Activated CD4-positive, alpha-beta T cell treated with anti-CD3 and anti-CD28 coated beads, Interleukin-10, Interleukin-2, amounts not matched to agents 100 ng/mL and 50 ng/mL, durations not matched to agents 16 hours and 8 hours (primary cell): ENCODE measurements around the gene TPCN2.
"Not testable (repeated sequence)": the region's sequence is repeated elsewhere in the genome, so short reads cannot be mapped to it uniquely, and the experiment has no call there.

Source experiments
- DNase-seq: peaks from one replicate; pipeline ENCODE4 v3.0.0-alpha.2; 2020

The TPCN2 gene

GRCh38 chr11:69048694-69049489 lies at the start of gene TPCN2:
TPCN2 (plus strand) TSS chr11:69048932; CDS start chr11:69048998, 66 bp downstream.
- peak; percentile 96 for DNase-seq

DNA sequence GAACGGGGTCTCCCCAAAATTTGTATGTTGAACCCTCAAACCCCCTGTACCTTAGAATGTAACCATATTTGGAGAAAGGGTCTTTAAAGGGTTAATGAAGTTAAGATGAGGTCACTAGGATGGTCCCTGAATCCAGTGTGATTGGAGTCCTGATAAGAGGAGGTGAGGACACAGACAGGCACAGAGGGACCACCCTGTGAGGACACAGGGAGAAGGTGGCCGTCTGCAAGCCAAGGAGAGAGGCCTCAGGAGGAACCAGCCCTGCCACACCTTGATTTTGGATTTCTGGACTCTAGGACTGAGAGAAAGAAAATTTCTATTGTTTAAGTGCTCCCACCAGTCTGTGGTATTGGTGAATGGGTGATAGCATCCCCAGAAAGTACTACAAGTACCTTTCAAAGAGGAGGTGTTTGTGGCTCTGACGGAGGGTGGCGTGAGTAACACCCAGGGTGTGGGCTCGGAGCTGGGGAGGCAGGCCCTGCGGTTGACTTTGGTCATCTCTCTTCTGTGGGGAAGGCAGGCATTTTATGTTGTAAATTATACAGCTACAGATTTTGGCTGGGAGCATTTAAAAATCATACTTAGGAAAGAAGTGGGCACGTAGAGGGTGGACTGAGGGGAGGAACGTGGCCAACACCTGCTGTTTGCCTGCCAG lies 49.5 kb upstream of the TPCN2 start:
- DNase-seq: no peak

DNA sequence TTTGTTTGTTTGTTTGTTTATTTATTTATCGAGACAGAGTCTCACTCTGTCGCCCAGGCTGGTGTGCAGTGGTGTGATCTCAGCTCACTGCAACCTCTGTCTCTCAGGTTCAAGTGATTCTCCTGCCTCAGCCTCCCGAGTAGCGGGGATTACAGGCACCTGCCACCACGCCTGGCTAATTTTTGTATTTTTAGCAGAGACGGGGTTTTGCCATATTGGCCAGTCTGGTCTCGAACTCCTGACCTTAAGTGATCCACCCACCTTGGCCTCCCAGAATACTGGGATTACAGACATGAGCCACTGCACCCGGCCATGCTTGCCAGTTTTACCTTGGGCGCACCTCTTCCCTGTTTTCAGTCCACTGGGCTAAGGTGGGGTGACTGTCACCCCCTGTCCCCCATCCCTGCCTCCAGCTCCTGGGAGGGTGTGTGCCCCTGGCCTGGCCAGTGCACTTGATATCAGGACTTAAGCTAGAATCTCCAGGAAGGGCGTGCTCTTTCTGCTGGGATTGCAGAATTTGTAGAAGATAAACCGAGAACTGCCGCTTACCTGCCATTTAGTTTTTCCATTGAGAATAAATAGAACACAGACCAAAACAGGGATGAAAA lies 48.9 kb upstream of the TPCN2 start:
- not testable (repeated sequence) for DNase-seq

DNA sequence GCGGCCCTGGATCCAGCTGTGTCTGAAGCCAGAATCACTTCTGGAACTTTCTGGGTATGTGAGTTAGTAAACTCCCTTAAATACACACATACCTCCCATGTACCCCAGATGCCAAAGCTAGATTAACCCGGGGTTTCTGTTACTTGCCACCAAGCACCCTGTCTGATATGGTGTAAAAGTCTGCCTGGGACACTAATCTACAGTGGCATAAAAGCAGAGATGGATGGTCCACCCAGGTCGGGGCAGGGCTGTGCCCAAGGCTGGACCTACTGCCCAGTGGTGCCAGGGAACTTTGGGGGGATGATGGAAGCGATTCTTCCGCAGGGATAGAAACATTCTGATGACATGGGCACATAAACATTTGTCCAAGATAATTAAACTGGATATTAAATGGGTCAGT lies 48.3 kb upstream of the TPCN2 start:
- no peak for DNase-seq

DNA sequence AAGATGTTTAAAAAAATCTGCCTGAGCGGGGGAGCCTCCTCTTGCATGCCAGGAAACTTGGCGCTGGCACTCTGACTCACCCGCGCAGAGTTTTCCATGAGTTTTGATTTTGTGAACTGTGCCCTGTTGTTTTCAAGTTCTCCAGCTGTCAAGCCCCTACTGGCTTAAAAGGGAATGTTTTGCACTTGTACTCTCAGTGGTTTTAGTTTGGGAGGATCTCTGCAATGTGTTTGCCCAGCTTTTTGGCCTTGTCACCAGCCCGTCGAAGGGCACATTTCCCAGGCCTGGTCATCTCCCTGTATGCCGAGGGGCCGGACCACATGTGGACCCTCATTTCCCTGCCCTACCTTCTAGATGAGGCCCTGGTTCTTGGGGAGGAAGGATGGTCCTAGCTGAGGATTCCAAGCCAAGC lies 47.9 kb upstream of the TPCN2 start:
- no peak for DNase-seq

DNA sequence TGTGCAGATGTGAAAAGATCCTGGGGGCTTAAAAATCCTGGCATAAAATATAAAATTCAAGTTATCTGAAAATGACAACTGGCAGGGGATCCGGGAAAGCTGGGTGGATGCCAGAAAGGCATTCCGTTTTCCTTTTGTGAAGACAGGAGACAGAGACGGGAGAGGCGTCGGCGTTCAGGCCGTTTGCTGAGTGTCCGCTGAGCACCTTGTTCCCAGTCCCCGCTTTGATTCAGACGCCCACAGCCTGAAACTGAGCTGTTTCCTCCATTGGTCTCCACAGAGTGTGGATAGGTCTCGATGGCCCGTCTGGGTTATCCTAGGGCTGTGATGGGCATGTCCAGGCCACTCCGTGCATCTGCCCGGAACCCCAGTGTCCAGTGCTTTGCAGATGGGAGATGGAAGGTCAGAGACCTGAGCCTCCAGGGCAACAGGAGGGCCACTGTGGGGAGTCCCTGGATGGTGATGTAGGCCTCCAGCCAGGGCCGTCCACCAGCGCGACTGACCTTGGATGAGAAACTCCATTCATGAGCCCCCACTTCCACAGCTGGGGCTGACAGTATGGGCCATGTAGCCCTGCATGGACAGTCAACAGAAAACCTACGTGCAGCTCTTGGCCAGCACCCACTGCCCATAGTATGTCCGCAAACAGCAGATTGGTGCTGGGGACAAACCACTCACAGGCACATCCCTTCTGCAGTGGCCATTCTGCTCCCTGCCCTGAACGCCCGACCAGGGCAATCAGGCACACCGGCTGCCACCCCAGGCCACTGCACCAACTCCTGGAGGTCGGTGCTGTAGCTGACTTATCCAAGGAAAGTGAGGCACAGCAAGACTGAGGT lies 47.3 kb upstream of the TPCN2 start:
- DNase-seq: no peak

- no peak for DNase-seq
Measured at GRCh38 chr11:69002110-69002569, 46.6 kb upstream of the TPCN2 start.

DNA sequence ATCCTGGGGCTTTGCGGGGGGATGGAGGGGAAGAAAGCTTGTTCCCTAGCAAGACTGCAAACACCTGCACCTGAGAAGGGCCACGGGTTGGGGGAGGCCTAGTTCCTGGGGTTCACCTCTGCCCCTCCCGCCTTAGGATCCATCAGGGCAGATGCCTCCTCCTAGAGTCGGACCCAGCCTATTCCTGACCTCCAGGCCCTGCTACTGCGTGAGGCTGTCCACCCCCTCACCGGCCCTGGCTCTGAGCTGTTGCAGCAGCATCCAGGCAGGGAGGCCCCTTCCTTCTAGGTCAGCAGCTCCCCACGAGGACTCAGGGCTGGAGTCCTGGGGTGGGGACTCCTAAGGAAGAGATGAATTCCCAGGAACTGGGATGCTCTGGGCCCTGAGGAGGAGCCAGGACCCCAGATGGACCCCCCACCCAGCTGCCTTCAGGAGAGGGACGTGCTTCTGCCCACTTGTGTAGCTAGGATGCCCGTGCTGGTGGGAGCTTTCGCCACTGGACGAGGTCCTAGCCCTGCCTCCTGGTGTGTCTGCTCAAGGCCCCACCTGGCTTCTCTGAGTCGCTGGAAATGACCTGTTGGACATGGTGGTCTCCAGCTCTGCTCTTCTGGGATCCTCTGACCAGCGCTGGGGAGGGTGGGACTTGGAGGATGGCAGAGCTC lies 46.0 kb upstream of the TPCN2 start:
- DNase-seq: no peak

- DNase-seq: no peak
Measured at GRCh38 chr11:69003301-69003865, 45.3 kb upstream of the TPCN2 start.

DNA sequence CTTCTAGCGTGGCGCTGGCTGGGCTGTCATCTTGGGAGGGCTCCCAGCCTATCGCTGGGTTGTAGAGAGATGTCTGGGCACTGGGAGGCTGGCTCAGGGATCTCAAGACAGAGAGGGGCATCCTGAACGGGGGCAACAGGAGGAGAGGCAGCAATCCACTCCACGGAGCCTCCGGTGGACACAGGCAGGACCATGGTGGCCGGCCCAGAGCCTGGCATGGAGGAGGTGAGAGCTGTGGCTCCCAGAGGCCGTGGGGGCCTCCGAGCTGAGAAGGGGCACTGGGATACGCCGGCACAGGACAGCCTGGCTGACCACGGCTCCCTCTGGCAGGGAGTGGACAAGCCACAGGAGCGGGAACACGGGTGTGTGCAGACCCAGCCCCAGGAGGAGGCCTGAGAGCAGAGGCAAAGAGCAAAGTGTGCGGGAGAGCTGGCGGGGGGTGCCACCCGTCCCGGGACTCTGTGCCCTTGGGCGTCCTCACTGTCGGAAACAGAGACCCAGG lies 44.8 kb upstream of the TPCN2 start:
- no peak for DNase-seq

GRCh38 chr11:69004411-69005182 lies 44.1 kb upstream of the TPCN2 start:
- DNase-seq: no peak

GRCh38 chr11:69005183-69005630 lies 43.5 kb upstream of the TPCN2 start:
- DNase-seq: no peak

DNA sequence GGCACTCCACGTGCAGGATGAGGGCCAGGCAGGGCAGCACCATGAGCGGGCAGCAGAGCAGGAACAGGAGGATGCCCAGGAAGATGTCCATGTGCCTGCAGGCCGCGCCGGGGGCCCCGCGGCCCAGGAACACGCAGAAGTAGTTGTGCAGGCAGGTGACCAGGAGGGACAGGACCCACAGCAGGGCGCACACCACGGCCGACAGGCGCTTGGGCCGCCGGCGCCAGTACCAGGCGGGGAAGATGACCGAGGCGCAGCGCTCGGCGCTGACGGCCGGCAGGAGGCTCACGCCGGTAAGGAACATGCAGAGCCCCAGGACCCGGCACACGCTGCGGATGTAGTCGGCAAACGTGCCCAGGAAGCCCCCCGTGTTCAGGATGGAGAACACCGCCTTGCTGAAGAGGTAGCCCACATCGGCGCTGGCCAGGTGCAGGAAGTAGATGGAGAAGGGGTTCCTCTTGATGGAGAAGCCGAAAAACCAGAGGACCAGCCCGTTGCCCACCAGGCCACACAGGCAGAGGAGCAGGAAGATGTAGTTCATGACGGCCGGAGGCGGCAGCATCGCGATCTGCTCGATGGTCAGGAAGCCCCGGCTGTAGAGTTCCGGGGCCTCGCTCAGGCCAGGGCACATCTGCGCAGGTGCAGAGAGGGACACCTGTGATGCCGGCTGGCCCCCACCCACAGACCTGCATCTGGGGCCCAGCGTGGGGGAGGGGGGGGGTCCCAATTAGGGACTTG lies 42.9 kb upstream of the TPCN2 start:
- DNase-seq: no peak

DNA sequence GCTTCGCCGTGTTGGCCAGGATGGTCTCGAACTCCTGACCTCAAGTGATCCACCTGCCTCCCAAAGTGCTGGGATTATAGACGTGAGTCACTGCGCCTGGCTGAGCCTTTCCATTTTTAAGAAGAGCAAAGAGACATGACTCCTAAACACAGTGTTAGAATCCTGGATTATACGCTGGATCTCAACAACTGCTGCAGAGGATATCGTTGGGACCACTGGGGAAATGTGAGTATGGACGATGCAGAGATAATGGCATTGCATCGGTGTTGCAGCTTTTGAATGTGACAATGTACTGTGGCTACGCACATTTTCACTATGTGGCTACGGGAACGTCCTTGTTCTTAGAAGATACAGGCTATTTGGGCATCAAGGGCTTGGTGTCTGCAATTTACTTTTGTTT lies 41.9 kb upstream of the TPCN2 start:
- DNase-seq: no peak

DNA sequence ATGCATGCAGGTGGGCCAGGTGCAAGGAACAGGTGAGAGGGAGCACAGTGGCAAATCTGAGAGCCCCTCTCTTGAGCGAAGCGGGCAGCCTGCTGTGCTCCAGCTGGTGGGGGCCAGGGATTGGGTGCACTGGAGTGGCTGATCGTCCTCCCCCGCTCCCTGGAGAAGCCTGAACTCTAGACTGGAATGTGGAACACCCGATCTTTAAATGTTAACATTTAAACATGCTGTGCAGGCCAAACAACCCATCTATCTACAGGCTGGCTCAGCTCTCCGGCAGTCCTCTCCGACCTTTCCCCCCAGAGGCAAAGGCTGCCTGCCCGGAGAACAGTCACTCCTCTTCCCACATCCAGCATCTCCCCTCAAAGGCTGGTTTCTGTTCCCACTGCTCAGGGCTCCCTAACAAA lies 40.8 kb upstream of the TPCN2 start:
- DNase-seq: no peak

- no peak for DNase-seq
Measured at GRCh38 chr11:69008737-69009440, 39.8 kb upstream of the TPCN2 start.

DNA sequence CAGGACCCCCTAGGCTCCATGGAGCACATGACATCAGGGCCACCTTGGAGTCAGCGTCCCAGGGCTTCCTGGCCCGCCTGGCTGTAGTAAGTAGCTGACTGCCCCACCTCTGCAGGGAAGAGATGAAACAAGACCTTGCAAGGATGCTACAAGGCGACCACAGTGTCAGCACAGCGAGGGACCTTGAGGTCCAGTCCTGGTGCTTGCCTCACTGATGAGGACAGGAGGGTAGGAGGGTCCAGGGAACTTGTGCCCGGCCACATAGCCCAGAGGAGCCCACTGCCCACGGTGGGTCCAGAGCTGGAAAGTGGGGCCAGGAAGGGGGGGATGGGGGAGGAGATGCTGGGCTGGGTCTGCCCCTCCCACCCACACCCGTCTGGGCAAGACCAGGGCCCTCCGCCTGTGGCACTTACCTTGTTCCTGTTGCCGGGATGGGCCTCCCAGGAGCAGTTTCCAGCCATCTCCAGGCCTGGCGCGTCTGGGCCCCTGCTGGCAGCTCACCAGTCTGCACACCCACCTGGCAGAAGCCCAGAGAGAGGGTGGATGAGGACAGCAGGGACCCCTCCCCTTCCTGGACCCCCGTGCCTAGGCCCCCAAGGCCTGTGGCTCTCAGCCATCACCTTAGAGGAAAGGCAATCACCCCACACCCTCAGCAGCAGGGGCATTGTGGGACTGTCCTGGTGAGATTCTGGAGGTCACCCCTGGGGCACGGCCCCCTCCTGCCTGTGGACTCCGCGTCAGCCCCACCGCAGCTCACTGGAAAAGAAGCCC lies 39.1 kb upstream of the TPCN2 start:
- no peak for DNase-seq

DNA sequence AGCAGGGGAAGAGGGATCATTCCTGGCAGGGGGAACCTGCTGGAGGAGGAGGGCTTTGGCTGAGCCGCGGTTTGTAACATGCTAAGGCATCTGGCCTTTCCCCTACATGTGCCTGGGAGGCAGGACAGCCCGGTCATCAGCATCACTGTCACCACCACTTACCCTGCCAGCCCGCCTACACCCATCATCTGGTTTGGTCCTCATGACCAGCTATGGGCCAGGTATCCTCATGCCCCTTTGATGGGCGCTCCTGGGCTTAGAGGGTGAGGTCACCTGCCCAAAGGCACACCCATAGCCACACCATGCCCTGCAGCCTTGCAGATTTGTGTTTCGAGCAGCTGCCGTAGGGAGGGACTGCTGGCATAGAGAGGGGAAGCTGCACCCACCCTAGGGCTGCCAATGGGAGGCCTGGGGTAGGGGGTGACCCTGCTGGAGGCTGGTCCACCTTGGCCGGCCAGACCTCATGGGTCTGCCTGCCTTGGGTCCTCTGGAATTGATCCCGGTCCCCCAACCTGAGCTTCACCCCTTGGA lies 38.3 kb upstream of the TPCN2 start:
- no peak for DNase-seq
